Endodermal cell (in vitro differentiated cells): ENCODE results near the gene C11orf21. TPM values are rescaled to one million over a fixed set of nuclear protein-coding genes. Genes with fewer than 3 reads are reported as not detected.

Source experiments
- DNase-seq: peaks from one replicate; pipeline ENCODE4 v3.0.0-alpha.2; 2017
- H3K27ac ChIP-seq: 2 replicates; pipeline ENCODE4 v1.5.1; 2013; ENCODE audit warnings: mild to moderate bottlenecking, low read depth, low read length, moderate library complexity
- H3K27me3 ChIP-seq: 2 replicates; pipeline ENCODE4 v1.6.1; 2013; ENCODE audit warnings: mild to moderate bottlenecking, low read length, moderate library complexity; ENCODE audit not compliant: insufficient read depth, control insufficient read depth, poor library complexity, severe bottlenecking
- H3K36me3 ChIP-seq: 2 replicates; pipeline ENCODE4 v1.7.0; 2013; ENCODE audit warnings: mild to moderate bottlenecking, low read length, moderate library complexity; ENCODE audit not compliant: control insufficient read depth, insufficient read depth
- H3K4me1 ChIP-seq: one replicate; pipeline ENCODE4 v1.7.0; 2013; ENCODE audit warnings: low read length; ENCODE audit not compliant: control insufficient read depth, insufficient read depth
- H3K4me3 ChIP-seq: 2 replicates; pipeline ENCODE4 v1.5.1; 2013; ENCODE audit warnings: mild to moderate bottlenecking, low read length, moderate library complexity
- H3K9ac ChIP-seq: 2 replicates; pipeline ENCODE4 v1.6.1; 2013; ENCODE audit warnings: mild to moderate bottlenecking, low read length, moderate library complexity; ENCODE audit not compliant: poor library complexity, severe bottlenecking; ENCODE audit errors: extremely low read depth
- H3K9me3 ChIP-seq: 2 replicates; pipeline ENCODE4 v1.6.1; 2013; ENCODE audit warnings: mild to moderate bottlenecking, low read length, moderate library complexity; ENCODE audit not compliant: control insufficient read depth
- H3K27ac Mint-ChIP-seq: 2 replicates; pipeline ENCODE4 v1.8.0; 2020; ENCODE audit warnings: mixed read lengths
- H3K27me3 Mint-ChIP-seq: 2 replicates; pipeline ENCODE4 v1.8.0; 2021; ENCODE audit warnings: mild to moderate bottlenecking, mixed read lengths; ENCODE audit not compliant: insufficient read depth
- H3K36me3 Mint-ChIP-seq: 2 replicates; pipeline ENCODE4 v1.8.0; 2020; ENCODE audit warnings: low read depth, mixed read lengths
- H3K4me1 Mint-ChIP-seq: 2 replicates; pipeline ENCODE4 v1.8.0; 2020; ENCODE audit warnings: mixed read lengths
- H3K4me3 Mint-ChIP-seq: 2 replicates; pipeline ENCODE4 v1.8.0; 2020; ENCODE audit warnings: mild to moderate bottlenecking, moderate library complexity, mixed read lengths
- H3K9me3 Mint-ChIP-seq: 2 replicates; pipeline ENCODE4 v1.8.0; 2020; ENCODE audit warnings: mild to moderate bottlenecking, mixed read lengths
- CTCF ChIP-seq: fragments of 200-600 bp; sonication (generic); conservative IDR thresholded peaks from 2 replicates; pipeline ENCODE4 v1.5.0; 2021; ENCODE audit warnings: antibody characterized with exemption, mild to moderate bottlenecking
- WGBS, 2 experiments: methylation state at CpG; one replicate each; pipeline versions ENCODE4 v1.1.5 to v1.1.7; 2013; ENCODE audit warnings: missing lambda C conversion rate in 2 of 2, mixed read lengths in 1 of 2; ENCODE audit not compliant: insufficient coverage in 1 of 2, insufficient read length in 1 of 2; 5-methylcytosine and 5-hydroxymethylcytosine counted together
- total RNA-seq, 2 donors: library from RNA; stranded (reverse); fragmentation: NEBNext Ultra II Directional in 1 of 2; extraction: Animal tissue kit (Norgen Biotek cat#: 25700) in 1 of 2; gene quantifications; 2 replicates in 1 of 2; 3 replicates in 1 of 2; pipeline ENCODE4 v1.2.1, GENCODE V29; 2021

C11orf21 gene
- total RNA-seq, 2 donors from 2014 or later: 0.20 TPM; not detected in 1

GRCh38 chr11:2273311-2273710 lies 28.4 kb downstream of the C11orf21 start:
- no peaks in the 10 kb centered on the region for H3K9me3 ChIP-seq
- 90 to 91% methylated on average over 13 to 15 of the region's 15 CpGs for WGBS, 2 experiments
- H3K4me1 Mint-ChIP-seq: no peaks in the 10 kb centered on the region
- H3K27ac Mint-ChIP-seq: no peak overlapping the region
- H3K27me3 ChIP-seq: peaks cover 77% of the 10 kb centered on the region
- no peak overlapping the region for H3K4me3 ChIP-seq
- no peak overlapping the region for H3K4me3 Mint-ChIP-seq
- H3K9ac ChIP-seq: no peak overlapping the region
- no peak for DNase-seq
- no peaks in the 10 kb centered on the region for H3K36me3 ChIP-seq
- H3K4me1 ChIP-seq: no peaks in the 10 kb centered on the region
- H3K9me3 Mint-ChIP-seq: peaks cover 4% of the 10 kb centered on the region
- no peak for TF ChIP-seq CTCF
- peaks cover 73% of the 10 kb centered on the region for H3K27me3 Mint-ChIP-seq
- H3K27ac ChIP-seq: no peak overlapping the region
- H3K36me3 Mint-ChIP-seq: no peaks in the 10 kb centered on the region

GRCh38 chr11:2272946-2273280 lies 28.8 kb downstream of the C11orf21 start:
- Histone ChIP-seq H3K9ac (no peak overlapping the region), H3K9me3 (no peaks in the 10 kb centered on the region), H3K27me3 (peaks cover 77% of the 10 kb centered on the region), H3K4me3 (no peak overlapping the region), H3K4me1 (no peaks in the 10 kb centered on the region), H3K36me3 (no peaks in the 10 kb centered on the region), H3K27ac (no peak overlapping the region)
- 86 to 100% methylated on average over 6 to 7 of the region's 7 CpGs for WGBS, 2 experiments
- TF ChIP-seq CTCF: no peak
- no peaks in the 10 kb centered on the region for H3K36me3 Mint-ChIP-seq
- H3K27ac Mint-ChIP-seq: no peak overlapping the region
- H3K27me3 Mint-ChIP-seq: peaks cover 77% of the 10 kb centered on the region
- no peak for DNase-seq
- H3K9me3 Mint-ChIP-seq: peaks cover 4% of the 10 kb centered on the region
- H3K4me1 Mint-ChIP-seq: no peaks in the 10 kb centered on the region
- no peak overlapping the region for H3K4me3 Mint-ChIP-seq

- Mint-ChIP-seq H3K9me3 (peaks cover 4% of the 10 kb centered on the region), H3K27me3 (peaks cover 82% of the 10 kb centered on the region), H3K36me3 (no peaks in the 10 kb centered on the region), H3K4me1 (no peaks in the 10 kb centered on the region), H3K27ac (no peak overlapping the region), H3K4me3 (no peak overlapping the region)
- no peaks in the 10 kb centered on the region for H3K4me1 ChIP-seq
- no peak overlapping the region for H3K4me3 ChIP-seq
- no peaks in the 10 kb centered on the region for H3K36me3 ChIP-seq
- TF ChIP-seq CTCF: no peak
- no peak overlapping the region for H3K27ac ChIP-seq
- 93 to 99% methylated on average over 11 to 21 of the region's 21 CpGs for WGBS, 2 experiments
- H3K9ac ChIP-seq: no peak overlapping the region
- no peaks in the 10 kb centered on the region for H3K9me3 ChIP-seq
- H3K27me3 ChIP-seq: peaks cover 81% of the 10 kb centered on the region
- peak; percentile 41 for DNase-seq
These were observed 29.3 kb downstream of the C11orf21 start for GRCh38 chr11:2272228-2272945.
